GM18873 (cell line): ENCODE results near the gene RUFY2.
"Not testable (repeated sequence)": the region's sequence is repeated elsewhere in the genome, so short reads cannot be mapped to it uniquely, and the experiment has no call there.

Experiments used
- ATAC-seq: cut with Tn5 transposase; IDR thresholded peaks from one replicate; pipeline ENCODE4 v1.9.1; 2021; ENCODE audit warnings: mild to moderate bottlenecking, moderate library complexity, moderate number of reproducible peaks; ENCODE audit not compliant: unreplicated experiment, low FRiP score

RUFY2 gene, protein sequence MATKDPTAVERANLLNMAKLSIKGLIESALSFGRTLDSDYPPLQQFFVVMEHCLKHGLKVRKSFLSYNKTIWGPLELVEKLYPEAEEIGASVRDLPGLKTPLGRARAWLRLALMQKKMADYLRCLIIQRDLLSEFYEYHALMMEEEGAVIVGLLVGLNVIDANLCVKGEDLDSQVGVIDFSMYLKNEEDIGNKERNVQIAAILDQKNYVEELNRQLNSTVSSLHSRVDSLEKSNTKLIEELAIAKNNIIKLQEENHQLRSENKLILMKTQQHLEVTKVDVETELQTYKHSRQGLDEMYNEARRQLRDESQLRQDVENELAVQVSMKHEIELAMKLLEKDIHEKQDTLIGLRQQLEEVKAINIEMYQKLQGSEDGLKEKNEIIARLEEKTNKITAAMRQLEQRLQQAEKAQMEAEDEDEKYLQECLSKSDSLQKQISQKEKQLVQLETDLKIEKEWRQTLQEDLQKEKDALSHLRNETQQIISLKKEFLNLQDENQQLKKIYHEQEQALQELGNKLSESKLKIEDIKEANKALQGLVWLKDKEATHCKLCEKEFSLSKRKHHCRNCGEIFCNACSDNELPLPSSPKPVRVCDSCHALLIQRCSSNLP

DNA sequence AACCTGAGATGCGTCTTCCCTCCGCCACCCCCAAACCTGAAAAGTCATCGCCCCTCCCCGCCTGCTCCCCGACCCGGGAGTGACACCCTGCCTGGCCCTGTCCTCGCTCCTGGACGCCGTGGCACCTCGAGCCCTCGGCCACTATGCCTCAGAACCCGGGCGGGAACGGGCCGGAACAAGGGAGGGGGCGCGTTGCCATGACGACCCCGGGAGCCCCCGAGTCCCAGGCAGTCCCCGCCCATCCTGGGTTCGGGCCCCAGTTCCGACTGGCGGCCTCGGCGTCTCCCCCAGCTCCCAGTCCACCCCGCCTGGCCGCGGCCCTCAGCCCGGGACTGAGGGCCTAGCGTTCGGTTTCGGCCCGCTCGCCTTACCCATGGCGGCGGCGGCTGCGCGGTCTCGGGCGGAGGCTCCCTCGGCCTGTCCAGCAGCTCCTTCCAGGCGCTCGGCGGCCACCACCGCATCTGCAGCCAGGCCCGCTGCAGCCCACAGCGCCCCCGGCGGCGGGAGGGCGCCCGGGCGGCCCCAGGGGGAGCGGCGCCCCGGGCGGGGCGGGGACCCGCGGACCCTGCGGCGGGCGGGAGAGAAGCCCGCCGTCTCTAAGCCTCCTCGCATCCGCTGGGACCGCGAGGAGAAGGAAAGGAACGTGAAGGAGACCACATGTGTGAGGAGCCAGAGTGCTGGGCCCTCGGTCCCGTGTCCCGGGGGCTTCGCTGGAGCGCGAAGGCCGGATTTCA is at the start of gene RUFY2:
TSS of gene RUFY2 (minus strand) at position 463 of the 734 bp plus-strand sequence. CDS start at position 375, 88 bp downstream.
- ATAC-seq = peak; percentile 82

DNA sequence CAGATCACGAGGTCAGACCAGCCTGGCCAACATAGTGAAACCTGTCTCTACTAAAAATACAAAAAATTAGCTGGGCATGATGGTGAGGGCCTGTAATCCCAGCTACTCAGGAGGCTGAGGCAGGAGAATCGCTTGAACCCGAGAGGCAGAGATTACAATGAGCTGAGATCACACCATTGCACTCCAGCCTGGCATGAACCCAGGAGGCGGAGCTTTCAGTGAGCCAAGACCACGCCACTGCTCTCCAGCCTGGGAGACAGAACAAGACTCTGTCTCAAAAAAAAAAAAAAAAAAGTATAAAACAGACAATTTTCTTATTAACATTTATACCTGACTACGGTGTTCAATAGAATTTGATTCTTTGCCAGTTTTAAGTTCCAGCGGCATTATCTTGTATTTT is 42.6 kb upstream of the RUFY2 start:
- ATAC-seq = not testable (repeated sequence)

DNA sequence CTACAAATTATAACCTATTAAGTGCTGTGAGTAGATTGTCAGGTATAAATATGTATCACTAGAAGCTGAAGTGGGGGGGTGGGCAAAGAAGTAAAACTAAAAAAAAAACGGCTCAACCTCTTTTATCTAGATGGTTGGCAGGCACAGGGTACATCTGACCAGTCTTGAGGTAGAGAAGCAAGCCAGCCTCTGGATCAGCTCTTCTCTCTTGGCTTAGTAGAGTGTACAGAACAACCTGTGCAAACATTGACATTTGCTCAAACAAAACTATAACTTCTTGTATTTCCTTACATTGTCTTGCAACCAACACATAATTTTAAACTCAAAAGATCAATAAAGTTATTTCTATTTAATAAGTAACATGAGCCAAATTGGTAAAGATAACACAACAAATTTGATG is 39.1 kb upstream of the RUFY2 start:
- no peak for ATAC-seq

DNA sequence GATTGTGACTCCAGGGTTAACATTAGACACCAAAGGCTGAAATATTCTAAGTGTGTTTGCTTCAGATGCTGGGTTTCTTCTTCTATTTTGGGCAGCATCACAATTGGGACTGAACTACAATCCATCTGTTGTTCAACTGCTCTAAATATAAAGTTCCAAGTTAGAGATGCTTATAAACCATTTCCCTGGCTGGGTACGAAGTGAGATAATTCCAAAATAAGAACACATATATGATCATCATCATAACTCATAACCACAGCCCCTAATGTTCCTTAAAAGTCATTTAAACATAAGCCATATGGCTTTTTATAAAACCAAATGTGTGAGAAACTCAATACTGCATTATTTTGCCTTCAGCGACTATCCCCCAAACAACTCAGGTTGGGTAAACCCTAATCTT is 35.9 kb upstream of the RUFY2 start:
- no peak for ATAC-seq

DNA sequence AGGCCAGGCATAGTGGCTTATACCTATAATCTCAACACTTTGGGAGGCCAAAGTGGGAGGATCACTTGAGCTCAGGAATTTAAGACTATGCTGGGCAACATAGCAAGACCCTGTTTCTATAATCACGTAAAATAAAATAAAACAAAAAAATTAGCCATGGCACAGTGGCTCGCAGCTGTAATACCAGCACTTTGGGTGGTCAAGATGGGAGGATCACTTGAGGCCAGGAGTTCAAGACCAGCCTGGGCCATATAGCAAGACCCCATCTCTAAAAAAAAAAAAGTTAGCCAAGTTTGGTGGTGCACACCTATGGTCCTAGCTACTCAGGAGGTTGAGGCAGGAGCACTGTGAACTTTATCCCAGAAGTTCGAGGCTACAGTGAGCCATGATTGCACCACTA is 33.8 kb upstream of the RUFY2 start:
- no peak for ATAC-seq

DNA sequence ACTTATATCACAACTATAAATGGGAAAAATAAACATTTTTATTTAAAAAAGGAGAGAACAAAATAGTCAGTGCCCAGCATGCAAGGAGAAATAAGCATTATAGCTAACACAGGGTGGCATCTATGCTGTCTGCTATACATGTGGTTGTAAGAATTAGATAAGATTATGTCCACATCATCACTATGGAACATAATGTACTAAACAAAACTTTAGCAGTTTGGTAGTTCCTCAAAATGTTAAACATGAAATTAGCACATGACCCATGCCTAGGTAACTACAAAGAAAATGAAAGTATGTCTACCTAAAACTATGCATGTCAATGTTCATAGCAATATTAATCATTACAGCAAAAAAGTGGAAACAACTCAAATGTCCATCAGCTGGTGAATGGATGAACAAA is 28.7 kb upstream of the RUFY2 start:
- ATAC-seq = no peak

DNA sequence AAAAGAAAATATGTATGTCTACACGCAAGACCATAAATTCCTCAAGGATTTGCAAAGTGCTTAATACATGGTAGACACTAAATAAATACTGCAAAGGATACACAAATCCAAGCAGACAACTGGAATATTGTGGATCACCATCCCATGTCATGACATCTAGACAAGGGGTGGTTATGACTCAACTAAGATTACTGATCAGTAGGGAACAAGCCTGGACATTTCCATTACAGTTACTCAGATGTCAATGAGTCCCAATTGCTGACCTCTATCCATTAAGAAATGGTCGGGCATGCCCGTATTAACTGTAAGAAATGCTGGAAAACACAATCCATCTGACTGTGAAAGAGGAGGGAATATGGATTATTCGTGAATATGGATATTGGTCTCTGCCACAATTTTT is 27.6 kb upstream of the RUFY2 start:
- no peak for ATAC-seq

DNA sequence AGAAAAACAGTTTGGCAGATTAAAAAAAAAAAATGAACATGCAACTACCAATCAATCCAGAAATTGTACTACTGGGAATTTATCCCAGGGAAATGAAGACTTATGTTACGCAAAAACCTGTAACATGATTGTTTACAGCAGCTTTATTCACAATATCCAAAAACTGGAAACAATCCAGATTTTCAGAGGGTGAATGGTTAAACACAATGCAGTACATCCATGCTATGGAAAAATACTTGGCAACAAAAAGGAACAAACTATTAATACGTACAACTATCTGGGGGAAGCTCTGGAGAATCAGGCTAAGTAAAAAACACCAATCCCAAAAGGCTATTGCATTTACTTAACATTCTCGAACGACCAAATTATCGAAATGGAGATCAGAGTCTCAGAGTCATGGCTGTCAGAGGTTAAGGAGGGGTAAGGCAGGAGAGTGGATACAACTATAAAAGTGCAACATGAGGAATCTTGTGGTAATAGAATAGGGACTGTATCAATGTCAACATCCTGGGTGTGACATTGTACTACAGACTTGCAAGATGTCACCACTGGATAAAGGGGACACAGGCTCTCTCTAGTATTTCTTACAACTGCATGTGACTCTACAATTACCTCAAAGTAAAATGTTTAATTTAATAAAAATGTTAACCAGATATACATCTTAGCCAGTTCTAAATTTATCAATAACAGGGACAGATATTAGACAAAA is 21.5 kb upstream of the RUFY2 start:
- ATAC-seq = no peak

DNA sequence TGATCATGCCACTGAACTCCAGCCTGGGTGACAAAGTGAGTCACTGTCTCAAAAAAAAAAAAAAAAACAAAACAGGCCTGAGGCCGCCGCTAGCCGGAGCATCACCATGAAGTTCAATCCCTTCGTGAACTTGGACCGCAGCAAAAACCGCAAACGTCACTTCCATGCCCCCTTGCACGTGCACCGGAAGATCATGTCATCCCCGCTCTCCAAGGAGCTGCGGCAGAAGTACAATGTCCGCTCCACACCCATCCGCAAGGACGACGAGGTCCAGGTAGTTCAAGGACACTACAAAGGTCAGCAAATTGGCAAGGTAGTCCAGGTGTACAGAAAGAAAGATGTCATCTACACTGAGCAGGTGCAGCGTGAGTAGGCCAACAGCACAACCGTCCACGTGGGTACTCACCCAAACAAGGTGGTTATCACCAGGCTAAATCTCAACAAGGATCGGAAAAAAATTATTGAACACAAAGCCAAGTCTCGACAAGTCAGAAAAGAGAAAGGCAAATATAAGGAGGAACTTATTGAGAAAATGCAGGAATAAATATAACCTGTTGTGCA is 17.5 kb upstream of the RUFY2 start:
- ATAC-seq = no peak

DNA sequence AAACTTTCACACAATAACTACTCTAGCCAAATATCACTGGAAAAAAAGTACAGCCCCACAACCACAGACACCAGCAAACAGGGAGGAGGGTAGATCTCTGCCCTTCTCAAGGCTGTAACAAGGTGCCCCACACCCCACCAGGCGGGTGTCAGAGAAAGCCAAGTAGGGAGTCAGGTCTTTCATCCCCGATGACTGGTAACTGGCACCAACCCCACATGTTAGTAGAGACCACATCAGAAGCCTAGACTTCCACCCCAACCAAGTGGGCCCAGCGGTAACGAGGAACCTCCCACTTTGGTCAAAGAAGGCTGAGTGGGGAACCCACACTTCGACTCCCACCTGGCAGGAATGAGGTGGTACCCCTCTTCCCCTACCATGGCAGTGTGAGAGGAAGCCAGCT is 16.4 kb upstream of the RUFY2 start:
- no peak for ATAC-seq

DNA sequence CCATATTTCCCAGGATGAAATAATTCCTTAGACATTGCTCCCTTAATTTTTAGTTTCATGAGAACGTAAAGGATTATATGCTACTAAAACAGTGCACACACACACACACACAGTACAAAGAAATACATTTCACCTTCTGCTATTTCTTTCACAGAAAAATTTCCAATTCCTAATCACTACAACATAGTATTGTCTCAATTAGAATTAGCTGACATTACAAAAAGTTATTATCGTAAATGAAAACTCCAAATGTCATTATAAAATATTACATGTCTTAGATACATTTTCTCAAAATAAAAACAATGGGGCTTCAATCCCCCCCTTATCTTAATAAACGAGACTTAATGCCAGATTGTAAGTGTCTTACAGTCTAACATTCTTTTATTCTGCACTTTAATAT is 12.3 kb upstream of the RUFY2 start:
- no peak for ATAC-seq

DNA sequence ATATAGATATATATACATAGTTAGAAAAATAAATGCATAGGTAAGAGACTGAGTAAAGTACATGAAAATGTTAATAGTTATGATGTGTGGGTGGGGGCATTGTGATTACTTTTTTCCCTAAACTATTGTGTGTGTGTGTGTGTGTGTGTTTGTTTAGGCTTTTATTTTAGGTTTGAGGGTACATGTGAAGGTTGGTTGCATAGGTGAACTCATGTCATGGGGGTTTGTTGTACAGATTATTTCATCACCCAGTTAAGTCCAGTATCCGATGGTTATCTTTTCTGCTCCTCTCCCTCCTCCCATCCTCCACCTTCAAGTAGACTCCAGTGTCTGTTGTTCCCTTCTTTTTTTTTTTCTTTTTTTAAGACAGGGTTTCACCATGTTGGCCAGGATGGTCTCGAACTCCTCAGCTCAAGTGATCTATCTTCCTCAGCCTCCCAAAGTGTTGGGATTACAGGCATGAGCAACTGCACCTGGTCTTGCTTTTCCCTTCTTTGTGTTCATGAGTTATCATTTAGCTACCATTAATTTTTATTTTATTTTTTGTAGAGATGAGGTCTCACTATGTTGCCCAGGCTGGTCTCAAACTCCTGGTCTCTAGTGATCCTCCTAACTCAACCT is 1.9 kb upstream of the RUFY2 start:
- no peak for ATAC-seq

DNA sequence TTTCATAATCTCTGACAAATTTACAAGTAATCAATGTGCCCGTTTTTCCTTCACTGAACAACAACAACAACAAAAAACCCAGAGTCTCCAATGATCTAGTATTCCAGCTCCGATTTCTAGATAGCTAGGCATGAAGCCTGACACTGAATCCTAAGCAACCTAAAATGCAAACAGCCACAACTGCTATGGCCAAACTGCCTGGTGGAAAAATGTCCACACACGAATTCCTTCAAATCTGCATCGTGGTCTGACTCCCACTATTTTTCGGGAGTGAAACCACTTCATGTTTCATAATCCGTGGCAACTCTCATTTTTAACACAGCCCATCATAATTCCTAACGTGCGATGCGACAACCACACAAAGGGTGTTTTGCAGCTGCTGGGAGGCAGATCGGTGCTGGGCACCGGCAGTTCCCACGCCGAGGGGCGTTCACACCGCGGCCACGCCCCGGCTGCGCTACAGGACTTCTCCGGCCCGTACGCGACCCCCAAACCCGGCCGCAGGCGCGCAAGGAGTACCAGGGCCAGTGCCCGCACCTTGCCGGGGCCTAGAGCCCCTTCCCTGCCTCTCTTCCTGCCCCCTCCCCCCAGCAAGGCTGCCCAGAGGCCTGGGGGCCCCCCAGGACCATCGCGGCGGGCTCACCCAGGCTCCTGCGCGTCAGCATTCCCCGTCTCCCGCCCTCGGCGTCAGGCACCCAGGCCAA is 814 bp downstream of the RUFY2 start:
- peak; percentile 22 for ATAC-seq

DNA sequence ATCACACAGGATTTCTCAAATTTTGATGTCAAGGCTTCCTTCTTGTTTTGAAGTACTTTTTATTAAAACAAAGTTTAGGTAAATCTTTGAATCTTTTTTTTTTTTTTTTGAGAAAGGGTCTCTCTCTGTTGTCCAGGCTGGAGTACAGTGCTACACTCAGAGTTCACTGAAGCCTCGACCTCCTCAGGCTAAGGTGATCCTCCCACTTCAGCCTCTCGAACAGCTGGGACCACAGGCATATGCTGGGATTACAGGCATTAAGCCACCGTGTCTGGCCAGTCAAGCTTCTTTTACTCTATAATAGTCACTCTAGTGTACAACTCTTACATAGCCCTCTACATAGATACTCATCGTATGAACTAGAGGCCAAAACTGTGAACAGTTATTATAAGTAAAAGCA is 3.4 kb downstream of the RUFY2 start:
- ATAC-seq = no peak

DNA sequence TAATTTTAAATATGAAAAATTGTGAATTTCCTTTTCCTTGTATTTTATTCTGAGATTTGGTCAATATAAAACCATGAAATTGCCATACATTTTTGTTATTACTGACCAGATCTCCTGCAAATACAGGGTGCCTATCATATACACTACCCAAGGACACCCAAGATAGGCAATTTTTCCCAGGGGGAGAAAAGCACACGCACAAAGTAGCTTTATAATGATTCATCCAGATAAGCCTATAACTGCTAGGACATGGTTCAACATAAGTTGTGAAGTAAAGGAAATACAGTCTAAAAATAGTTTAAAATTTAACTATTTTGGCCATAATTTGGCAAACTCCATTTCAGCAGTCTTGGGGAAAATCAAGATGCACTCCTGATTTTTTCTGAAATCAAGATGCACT is 4.8 kb downstream of the RUFY2 start:
- ATAC-seq = no peak

DNA sequence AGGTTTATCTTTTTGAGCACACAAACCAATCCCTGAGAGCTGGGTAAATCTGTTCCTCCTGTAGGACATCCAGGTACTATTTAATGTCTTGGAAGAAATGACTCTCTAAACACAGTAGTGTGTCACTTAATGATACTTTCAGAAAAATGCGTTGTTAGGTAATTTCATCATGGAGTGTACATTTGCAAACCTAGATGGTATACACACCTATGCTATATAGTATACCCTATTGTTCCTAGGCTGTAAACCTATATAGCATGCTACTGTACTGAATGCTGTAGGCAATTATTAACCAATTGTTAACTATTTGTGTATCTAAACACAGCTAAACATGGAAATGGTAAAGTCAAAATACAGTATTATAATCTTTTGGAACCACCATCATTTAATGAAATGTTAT is 10.1 kb downstream of the RUFY2 start:
- no peak for ATAC-seq

DNA sequence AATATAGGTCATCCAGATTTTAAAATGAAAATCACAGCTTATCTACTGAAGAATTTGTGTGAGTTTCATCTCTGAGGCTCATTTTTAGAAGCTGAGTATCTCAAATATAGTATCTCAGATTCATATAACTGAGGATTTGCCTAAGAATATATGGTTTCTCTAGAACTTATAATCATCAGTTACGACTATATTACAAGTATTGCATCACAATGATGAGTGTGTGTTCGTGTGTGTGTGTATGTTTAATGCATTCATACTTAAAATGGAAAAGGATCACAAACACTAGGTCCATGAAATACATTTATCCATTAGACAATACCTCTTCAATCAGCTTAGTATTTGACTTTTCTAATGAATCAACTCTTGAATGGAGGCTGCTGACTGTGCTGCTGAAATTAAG is 21.3 kb downstream of the RUFY2 start:
- no peak for ATAC-seq

DNA sequence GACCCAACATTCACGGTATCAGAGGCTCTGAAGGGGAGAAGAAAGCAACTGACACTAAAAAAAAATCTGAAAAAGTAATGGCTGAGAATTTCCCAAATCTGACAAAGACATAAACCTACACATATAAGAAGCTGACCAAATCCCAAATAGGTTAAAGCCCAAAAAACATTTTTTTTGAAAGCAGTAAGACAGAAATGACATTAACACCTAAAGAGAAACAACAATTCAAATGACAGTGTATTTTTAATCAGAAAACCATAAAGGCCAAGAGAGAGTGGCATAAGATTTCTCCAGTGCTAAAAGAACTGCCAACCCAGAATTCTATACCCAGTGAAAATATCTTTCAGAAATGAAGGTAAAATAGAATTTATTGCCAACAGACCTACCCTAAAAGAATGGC is 35.5 kb downstream of the RUFY2 start:
- ATAC-seq = no peak

DNA sequence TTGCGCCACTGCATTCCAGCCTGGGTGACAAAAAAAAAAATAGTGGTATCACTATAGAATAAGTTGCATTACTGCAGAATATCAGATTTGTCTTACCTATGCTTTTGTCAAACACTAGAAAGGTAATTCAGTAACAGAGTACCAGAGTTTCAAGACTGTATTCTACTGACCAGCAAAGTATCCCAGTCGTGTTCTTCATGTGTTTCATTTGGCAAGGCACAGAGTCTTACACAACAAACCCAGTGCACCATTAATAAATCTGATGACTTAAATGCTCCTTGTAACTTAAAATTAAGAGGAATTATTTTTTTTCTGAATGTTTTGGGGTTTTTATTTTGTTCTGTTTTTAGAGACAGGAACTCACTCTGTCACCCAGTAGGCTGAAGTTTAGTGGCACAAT is 40.0 kb downstream of the RUFY2 start:
- ATAC-seq = no peak

DNA sequence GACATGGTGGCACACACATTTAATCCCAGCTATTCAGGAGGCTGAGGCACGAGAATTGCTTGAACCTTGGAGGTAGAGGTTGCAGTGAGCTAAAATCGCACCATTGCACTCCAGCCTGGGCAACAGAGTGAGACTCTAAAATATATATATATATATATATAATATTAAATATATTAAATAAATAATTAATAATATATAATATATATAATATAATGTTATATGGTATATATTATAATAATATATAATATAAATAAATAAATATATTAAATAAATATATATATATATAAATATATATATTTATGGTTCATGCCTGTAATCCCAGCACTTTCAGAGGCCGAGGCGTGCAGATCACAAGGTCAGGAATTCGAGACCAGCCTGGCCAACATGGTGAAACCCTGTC is 40.5 kb downstream of the RUFY2 start:
- no peak for ATAC-seq
